Midbrain (tissue), 1 donor: ENCODE results near the gene C1orf198.

Experiments used
- DNase-seq: peaks from one replicate; lab custom pipeline; 2025; lab: John Stamatoyannopoulos, UW

C1orf198 gene

GRCh38 chr1:230892018-230892491 is 23.7 kb upstream of the C1orf198 start:
- no peak for DNase-seq

GRCh38 chr1:230891413-230891812 is 23.1 kb upstream of the C1orf198 start:
- DNase-seq: no peak

GRCh38 chr1:230884646-230885045 is 16.3 kb upstream of the C1orf198 start:
- DNase-seq: no peak

- no peak for DNase-seq
Measured at GRCh38 chr1:230883967-230884366, 15.6 kb upstream of the C1orf198 start.

GRCh38 chr1:230879778-230880177 is 11.5 kb upstream of the C1orf198 start:
- no peak for DNase-seq

GRCh38 chr1:230878591-230878990 is 10.3 kb upstream of the C1orf198 start:
- DNase-seq: no peak

- DNase-seq: no peak
Measured at GRCh38 chr1:230877924-230878590, 9.7 kb upstream of the C1orf198 start.

- no peak for DNase-seq
Measured at GRCh38 chr1:230877146-230877923, 9.0 kb upstream of the C1orf198 start.

- DNase-seq: no peak
Measured at GRCh38 chr1:230876660-230877059, 8.3 kb upstream of the C1orf198 start.

- DNase-seq: no peak
Measured at GRCh38 chr1:230875370-230875769, 7.0 kb upstream of the C1orf198 start.

- no peak for DNase-seq
Measured at GRCh38 chr1:230870916-230871315, 2.6 kb upstream of the C1orf198 start.

GRCh38 chr1:230869500-230869899 is 1.2 kb upstream of the C1orf198 start:
- no peak for DNase-seq

- DNase-seq: no peak
Measured at GRCh38 chr1:230868736-230869385, 540 bp upstream of the C1orf198 start.

GRCh38 chr1:230867101-230867902 is 1.0 kb downstream of the C1orf198 start:
- no peak for DNase-seq

- no peak for DNase-seq
Measured at GRCh38 chr1:230866171-230867070, 1.9 kb downstream of the C1orf198 start.

- no peak for DNase-seq
Measured at GRCh38 chr1:230865062-230865817, 3.1 kb downstream of the C1orf198 start.

- no peak for DNase-seq
Measured at GRCh38 chr1:230864441-230864840, 3.9 kb downstream of the C1orf198 start.

- no peak for DNase-seq
Measured at GRCh38 chr1:230863449-230863848, 4.9 kb downstream of the C1orf198 start.

GRCh38 chr1:230861970-230862595 is 6.2 kb downstream of the C1orf198 start:
- no peak for DNase-seq

GRCh38 chr1:230861489-230861888 is 6.8 kb downstream of the C1orf198 start:
- DNase-seq: no peak
